Progenitor cell of endocrine pancreas (in vitro differentiated cells): ENCODE results near the gene TYW5. TPM values are rescaled to one million over a fixed set of nuclear protein-coding genes. Genes with fewer than 3 reads are reported as not detected.

ENCODE experiments used
- DNase-seq: peaks from one replicate; pipeline ENCODE4 v3.0.0; 2021; ENCODE audit warnings: low spot score; ENCODE audit not compliant: unreplicated experiment
- H3K27ac Mint-ChIP-seq: 2 replicates; pipeline ENCODE4 v1.8.0; 2021; ENCODE audit warnings: mild to moderate bottlenecking, moderate library complexity, mixed read lengths
- H3K27me3 Mint-ChIP-seq: 2 replicates; pipeline ENCODE4 v1.8.0; 2021; ENCODE audit warnings: mixed read lengths
- H3K36me3 Mint-ChIP-seq: 2 replicates; pipeline ENCODE4 v1.8.0; 2022; ENCODE audit warnings: mixed read lengths; ENCODE audit not compliant: insufficient read depth
- H3K4me1 Mint-ChIP-seq: 2 replicates; pipeline ENCODE4 v1.8.0; 2021; ENCODE audit warnings: low read depth, mixed read lengths
- H3K4me3 Mint-ChIP-seq: 2 replicates; pipeline ENCODE4 v1.8.0; 2021; ENCODE audit warnings: low read depth, mild to moderate bottlenecking, moderate library complexity, mixed read lengths
- H3K9me3 Mint-ChIP-seq: 2 replicates; pipeline ENCODE4 v1.8.0; 2021; ENCODE audit warnings: low read depth, mixed read lengths
- CTCF ChIP-seq: fragments of 200-600 bp; sonication (generic); IDR thresholded peaks from one replicate; pipeline ENCODE4 v1.5.0; 2021; ENCODE audit warnings: antibody characterized with exemption, mild to moderate bottlenecking; ENCODE audit not compliant: unreplicated experiment
- long read RNA-seq: library from polyadenylated mRNA; unstranded; transcript quantifications from one replicate; pipeline ENCODE4 v2.0.0, GENCODE V29; 2020
- total RNA-seq: library from RNA; stranded (reverse); gene quantifications from 2 replicates; pipeline ENCODE4 v1.2.1, GENCODE V29; 2021

Gene TYW5
- 16.6 and 17.9 TPM in 2 replicates for total RNA-seq
- long read RNA-seq, full-length matches to known transcripts, result 35 of 47 reads
- long read RNA-seq, partial matches to known transcripts, result 6 of 47 reads
- long read RNA-seq, other reads (novel, unspliced or antisense), result 6 of 47 reads

DNA sequence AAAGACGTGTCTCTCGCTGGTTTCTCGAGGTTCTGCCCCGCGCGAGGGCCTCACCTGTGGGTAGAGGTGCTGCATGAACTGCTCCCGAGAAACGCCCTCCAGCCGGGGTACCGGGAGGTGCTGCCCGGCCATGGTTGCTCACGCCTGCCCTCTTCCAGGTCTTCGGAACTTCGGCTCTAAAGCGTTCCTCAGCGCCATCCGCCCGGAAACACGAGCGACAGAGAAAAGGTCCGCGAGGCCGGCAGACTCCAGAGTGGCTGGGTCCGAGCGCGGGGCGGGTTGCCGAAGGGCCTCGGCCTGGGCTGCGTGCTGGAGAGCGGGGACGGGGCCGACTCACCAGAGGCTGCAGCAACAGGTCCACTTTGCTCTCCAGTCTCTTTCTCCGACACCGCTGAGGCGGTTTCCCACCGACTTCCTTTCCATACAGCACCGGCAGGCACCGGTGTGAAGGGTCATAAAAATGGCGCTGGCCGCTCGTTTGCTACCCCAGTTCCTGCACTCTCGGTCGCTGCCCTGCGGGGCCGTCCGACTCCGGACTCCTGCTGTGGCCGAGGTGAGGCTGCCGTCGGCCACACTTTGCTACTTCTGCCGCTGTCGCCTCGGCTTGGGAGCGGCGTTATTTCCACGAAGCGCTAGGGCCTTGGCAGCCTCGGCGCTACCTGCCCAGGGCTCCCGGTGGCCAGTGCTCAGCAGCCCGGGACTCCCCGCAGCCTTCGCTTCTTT is at the start of gene TYW5, which contains the start of gene MAIP1:
Gene TYW5, minus strand, starts transcription at position 153 of the 723 bp plus-strand sequence. Its CDS starts 21 bp downstream, at position 132.
Gene MAIP1, plus strand, starts transcription at position 244 of the 723 bp plus-strand sequence. Its CDS starts 217 bp downstream, at position 461.
- H3K36me3 Mint-ChIP-seq, result peaks cover 3% of the 10 kb centered on the region
- peak within 1 kb of the TSS; percentile 99 for H3K27ac Mint-ChIP-seq
- DNase-seq, result peak; percentile 70
- no peaks in the 10 kb centered on the region for H3K27me3 Mint-ChIP-seq
- TF ChIP-seq CTCF, result peak; percentile 24
- no peaks in the 10 kb centered on the region for H3K9me3 Mint-ChIP-seq
- H3K4me3 Mint-ChIP-seq, result peak within 1 kb of the TSS; percentile 94
- peaks cover 25% of the 10 kb centered on the region for H3K4me1 Mint-ChIP-seq

DNA sequence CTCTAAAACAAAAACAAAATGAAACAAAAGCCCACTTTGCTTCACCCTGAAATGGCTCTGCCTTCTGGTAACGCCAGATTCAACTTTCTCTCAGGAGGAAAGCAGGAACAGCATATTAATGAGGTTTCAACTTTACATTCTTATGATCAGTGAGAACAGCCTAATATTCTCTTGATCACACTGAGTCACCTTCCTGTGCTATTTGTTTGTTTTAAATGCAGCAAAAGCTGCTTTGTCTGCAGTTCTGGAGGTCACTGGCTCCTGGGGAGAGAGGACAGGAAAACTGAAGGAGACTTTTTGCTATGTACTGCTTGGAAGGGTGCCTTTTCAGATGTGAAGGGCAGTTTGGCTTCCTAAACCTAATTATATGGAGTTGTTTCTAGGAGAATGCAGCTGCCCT is 48.2 kb upstream of the TYW5 start:
- no peak for DNase-seq
- Mint-ChIP-seq H3K4me1 (peaks cover 1% of the 10 kb centered on the region), H3K36me3 (no peaks in the 10 kb centered on the region), H3K27ac (no peak overlapping the region), H3K9me3 (peaks cover 3% of the 10 kb centered on the region), H3K4me3 (no peak overlapping the region), H3K27me3 (no peaks in the 10 kb centered on the region)
- TF ChIP-seq CTCF, result no peak

DNA sequence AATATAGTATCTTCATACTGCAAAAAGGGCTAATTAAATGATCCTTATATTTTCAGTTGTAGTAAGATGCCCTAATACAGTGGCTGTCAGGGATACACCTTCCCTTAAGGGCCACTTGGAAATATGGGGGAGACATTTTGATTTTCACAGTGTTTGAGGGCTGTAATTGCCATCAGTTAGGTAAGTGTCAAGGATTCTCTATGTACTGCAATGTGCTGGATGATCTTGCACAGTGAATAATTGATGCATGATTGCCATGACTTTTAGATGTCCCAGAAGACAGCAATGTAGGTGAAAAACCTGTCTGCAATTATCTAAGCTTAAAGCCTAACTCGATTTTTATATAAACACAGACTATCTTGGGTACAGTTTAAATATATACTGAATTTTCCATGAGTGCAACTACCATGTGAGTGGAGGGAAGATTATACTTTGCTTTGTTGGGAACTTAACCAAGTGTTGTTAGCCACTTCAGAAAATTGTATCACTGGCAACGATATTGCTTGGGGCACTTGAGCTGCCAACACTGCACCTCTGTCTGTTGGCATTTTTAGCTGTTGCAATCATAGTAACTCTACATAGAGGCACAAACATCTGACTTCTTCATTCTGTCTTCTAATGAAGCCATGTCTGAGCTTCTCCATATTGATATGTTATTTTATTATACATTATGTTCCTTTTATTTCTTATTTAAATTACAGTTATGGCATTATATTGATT is 45.3 kb upstream of the TYW5 start:
- Mint-ChIP-seq H3K27ac (no peak overlapping the region), H3K4me1 (peaks cover 1% of the 10 kb centered on the region), H3K27me3 (no peaks in the 10 kb centered on the region), H3K36me3 (no peaks in the 10 kb centered on the region), H3K4me3 (no peak overlapping the region), H3K9me3 (peaks cover 3% of the 10 kb centered on the region)
- no peak for DNase-seq
- no peak for TF ChIP-seq CTCF

DNA sequence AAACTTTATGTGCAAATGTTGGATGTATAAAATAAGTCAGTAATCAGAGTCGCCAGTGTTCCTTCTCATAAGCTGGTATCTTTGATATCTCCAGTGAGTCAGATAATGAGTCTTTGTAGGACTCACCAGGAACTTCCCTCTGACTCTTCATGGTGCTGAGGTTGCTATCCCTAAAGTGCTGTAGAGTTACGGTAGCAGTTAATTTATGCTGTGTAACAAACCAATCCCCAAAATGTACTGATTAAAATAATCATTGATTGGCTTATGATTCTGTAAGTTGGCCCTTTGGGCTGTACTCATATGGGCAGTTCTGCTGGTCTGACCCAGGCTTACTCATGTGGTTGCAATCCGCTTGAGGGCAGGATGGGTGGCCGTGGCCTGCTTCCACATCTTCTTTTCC is 43.9 kb upstream of the TYW5 start:
- no peak overlapping the region for H3K4me3 Mint-ChIP-seq
- peaks cover 1% of the 10 kb centered on the region for H3K4me1 Mint-ChIP-seq
- H3K36me3 Mint-ChIP-seq, result no peaks in the 10 kb centered on the region

More for the DNA sequence above, 43.9 kb upstream of the TYW5 start:
- H3K9me3 Mint-ChIP-seq, result no peaks in the 10 kb centered on the region
- TF ChIP-seq CTCF, result no peak
- no peak overlapping the region for H3K27ac Mint-ChIP-seq
- no peaks in the 10 kb centered on the region for H3K27me3 Mint-ChIP-seq
- DNase-seq, result no peak
